ENCODE results near the gene FKBP2.
A peak's percentile ranks its signal among the peaks of the same experiment; 100 is the strongest.

FKBP2 gene

DNA sequence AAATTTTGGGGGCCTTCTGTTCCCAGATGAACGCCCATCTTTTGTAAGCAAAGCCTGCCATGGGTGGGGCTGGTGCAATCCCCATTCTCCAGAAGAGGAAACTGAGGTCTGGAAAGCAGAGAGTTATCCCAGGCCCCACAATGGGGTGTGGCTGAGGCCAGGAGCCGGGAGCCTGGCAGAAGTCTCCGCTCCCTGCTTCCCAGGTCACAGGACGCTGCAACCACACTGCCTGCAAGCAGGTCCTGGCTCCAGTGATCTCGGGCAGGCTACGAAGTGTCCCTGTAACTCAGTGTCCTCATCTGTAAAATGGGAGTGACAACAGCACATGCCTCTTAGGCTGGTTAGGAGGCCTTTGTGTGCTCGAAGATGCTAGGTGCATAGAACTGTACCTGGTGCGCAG, 12.1 kb downstream of the FKBP2 start:
- H3K27ac ChIP-seq (ENCODE audit: low read length), result peak overlapping the region; percentile 51

DNA sequence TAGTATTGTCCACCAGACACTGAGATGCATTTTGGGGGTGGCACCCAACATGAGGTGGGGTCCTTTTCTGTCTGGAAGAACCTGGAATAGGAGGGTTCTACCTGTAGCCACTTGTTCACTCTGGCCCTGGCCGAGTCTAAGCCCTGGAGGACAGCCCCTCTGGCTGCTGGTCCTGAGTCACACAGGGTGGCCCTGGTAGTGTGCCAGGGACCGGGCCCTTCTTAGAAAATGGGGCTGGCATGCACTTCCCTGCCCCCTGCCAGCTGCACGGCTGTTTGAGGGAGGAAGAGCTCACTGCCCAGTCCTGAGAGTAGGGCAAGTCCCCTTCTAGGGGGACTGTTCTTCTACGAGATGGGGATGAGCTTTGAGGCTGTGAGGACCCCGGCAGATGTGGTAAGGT, 12.6 kb downstream of the FKBP2 start:
- no peak overlapping the region for H3K27ac ChIP-seq (ENCODE audit: low read length)
- peak overlapping the region in 1 of 2 donors; percentile 79 for H3K4me3 ChIP-seq (ENCODE audit: low read depth in 1 of 2, low read length in 2 of 2)
- H3K4me1 ChIP-seq (ENCODE audit: control insufficient read depth in 1 of 2, insufficient read depth in 2 of 2, low read length in 2 of 2), result peaks cover 3 to 28% of the 10 kb centered on the region in 2 donors
- no peaks in the 10 kb centered on the region for H3K9me3 ChIP-seq (ENCODE audit: control insufficient read depth in 1 of 2, low read length in 2 of 2)
- H3K36me3 ChIP-seq (ENCODE audit: control insufficient read depth in 1 of 2, insufficient read depth in 2 of 2, low read length in 2 of 2), result peaks cover 13 to 25% of the 10 kb centered on the region in 2 donors
- no peaks in the 10 kb centered on the region for H3K27me3 ChIP-seq (ENCODE audit: low read depth, low read length)

More for the DNA sequence above, 12.1 kb downstream of the FKBP2 start:
- H3K9me3 ChIP-seq (ENCODE audit: control insufficient read depth in 1 of 2, low read length in 2 of 2), result no peaks in the 10 kb centered on the region
- H3K36me3 ChIP-seq (ENCODE audit: control insufficient read depth in 1 of 2, insufficient read depth in 2 of 2, low read length in 2 of 2), result peaks cover 12 to 21% of the 10 kb centered on the region in 2 donors
- peak overlapping the region; percentile 67 to 79 for H3K4me3 ChIP-seq (ENCODE audit: low read depth in 1 of 2, low read length in 2 of 2)
- no peaks in the 10 kb centered on the region for H3K27me3 ChIP-seq (ENCODE audit: low read depth, low read length)
- H3K4me1 ChIP-seq (ENCODE audit: control insufficient read depth in 1 of 2, insufficient read depth in 2 of 2, low read length in 2 of 2), result peaks cover 3 to 28% of the 10 kb centered on the region in 2 donors

DNA sequence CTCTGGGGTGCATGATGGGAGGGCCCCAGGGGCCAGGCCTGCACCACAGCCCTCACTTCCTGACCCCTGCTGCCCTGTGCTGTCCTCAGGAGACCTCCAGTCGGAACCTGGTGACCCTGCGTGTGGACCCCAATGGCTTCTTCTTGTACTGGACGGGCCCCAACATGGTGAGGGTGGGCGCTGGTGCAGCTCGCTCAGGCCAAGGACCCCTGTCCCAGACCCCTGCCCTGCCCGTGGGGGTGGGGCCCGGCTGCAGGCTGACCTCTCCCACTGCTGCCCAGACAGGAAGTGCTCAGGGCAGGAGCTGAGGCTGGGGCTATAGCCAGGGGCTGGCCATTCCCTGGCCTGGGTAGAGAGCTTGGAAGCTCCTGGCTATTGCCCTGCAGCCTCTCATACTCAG, 13.4 kb downstream of the FKBP2 start:
- H3K36me3 ChIP-seq (ENCODE audit: control insufficient read depth in 1 of 2, insufficient read depth in 2 of 2, low read length in 2 of 2), result peaks cover 19 to 34% of the 10 kb centered on the region in 2 donors
- H3K4me1 ChIP-seq (ENCODE audit: control insufficient read depth in 1 of 2, insufficient read depth in 2 of 2, low read length in 2 of 2), result peaks cover 3 to 28% of the 10 kb centered on the region in 2 donors

DNA sequence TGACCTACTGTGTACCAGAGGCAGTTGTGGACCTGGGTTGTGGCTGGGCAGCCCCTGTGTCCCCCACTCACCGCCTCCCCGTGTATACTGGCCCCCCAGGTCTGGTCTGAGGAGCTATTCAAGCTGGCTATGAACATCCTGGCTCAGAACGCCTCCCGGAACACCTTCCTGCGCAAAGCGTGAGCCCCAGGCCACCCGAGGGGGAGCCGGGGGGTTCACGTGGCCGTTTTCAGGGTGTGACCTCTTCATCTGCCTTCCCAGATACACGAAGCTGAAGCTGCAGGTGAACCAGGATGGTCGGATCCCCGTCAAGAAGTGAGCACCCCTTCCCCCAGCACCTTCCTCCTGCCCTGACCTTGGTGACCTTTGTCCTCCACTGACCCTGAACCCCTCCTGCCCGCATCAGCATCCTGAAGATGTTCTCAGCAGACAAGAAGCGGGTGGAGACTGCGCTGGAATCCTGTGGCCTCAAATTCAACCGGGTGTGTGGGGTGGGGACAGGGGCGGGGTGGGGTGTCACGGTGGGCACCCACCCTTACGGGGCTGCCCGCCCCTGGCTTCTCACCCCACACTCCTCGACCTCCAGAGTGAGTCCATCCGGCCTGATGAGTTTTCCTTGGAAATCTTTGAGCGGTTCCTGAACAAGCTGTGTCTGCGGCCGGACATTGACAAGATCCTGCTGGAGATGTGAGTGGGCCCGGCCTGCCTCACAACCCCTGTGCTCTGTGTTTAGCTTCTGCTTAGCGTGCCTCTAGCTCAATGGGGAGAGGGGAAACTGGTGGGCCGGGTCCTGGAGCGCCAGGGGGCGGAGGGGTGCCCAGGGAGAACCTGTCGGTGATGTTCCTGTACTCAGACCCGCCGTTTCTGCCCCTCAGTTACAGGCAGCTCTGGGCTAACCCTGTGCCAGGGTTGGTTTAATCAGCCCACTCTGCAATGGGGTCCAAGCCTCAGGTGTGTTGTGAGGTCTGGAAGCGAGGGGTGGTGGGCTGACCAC, 14.5 kb downstream of the FKBP2 start:
- H3K36me3 ChIP-seq (ENCODE audit: control insufficient read depth in 1 of 2, insufficient read depth in 2 of 2, low read length in 2 of 2), result peaks cover 24 to 43% of the 10 kb centered on the region in 2 donors
- no peaks in the 10 kb centered on the region for H3K9me3 ChIP-seq (ENCODE audit: control insufficient read depth in 1 of 2, low read length in 2 of 2)
- no peak overlapping the region for H3K27ac ChIP-seq (ENCODE audit: low read length)
- no peaks in the 10 kb centered on the region for H3K27me3 ChIP-seq (ENCODE audit: low read depth, low read length)
- peaks cover 3 to 27% of the 10 kb centered on the region in 2 donors for H3K4me1 ChIP-seq (ENCODE audit: control insufficient read depth in 1 of 2, insufficient read depth in 2 of 2, low read length in 2 of 2)
- H3K4me3 ChIP-seq (ENCODE audit: low read depth in 1 of 2, low read length in 2 of 2), result no peak overlapping the region

More for the DNA sequence above, 13.4 kb downstream of the FKBP2 start:
- no peaks in the 10 kb centered on the region for H3K9me3 ChIP-seq (ENCODE audit: control insufficient read depth in 1 of 2, low read length in 2 of 2)
- no peak overlapping the region for H3K4me3 ChIP-seq (ENCODE audit: low read depth in 1 of 2, low read length in 2 of 2)
- no peak overlapping the region for H3K27ac ChIP-seq (ENCODE audit: low read length)
- no peaks in the 10 kb centered on the region for H3K27me3 ChIP-seq (ENCODE audit: low read depth, low read length)

DNA sequence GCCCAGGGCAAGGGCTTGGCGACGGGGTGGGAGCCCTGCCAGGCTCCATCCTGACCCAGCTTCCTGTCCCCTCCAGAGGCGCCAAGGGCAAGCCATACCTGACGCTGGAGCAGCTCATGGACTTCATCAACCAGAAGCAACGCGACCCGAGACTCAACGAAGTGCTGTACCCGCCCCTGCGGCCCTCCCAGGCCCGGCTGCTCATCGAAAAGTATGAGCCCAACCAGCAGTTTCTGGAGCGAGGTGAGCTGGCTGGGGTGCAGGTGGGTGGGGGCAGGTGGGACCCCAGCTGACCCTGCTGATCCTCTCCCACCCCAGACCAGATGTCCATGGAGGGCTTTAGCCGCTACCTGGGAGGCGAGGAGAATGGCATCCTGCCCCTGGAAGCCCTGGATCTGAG, 15.4 kb downstream of the FKBP2 start:
- Histone ChIP-seq H3K27me3 (ENCODE audit: low read depth, low read length) (no peaks in the 10 kb centered on the region), H3K4me1 (ENCODE audit: control insufficient read depth in 1 of 2, insufficient read depth in 2 of 2, low read length in 2 of 2) (peaks cover 0 to 22% of the 10 kb centered on the region in 2 donors), H3K36me3 (ENCODE audit: control insufficient read depth in 1 of 2, insufficient read depth in 2 of 2, low read length in 2 of 2) (peaks cover 24 to 47% of the 10 kb centered on the region in 2 donors), H3K27ac (ENCODE audit: low read length) (no peak overlapping the region), H3K9me3 (ENCODE audit: control insufficient read depth in 1 of 2, low read length in 2 of 2) (no peaks in the 10 kb centered on the region), H3K4me3 (ENCODE audit: low read depth in 1 of 2, low read length in 2 of 2) (no peak overlapping the region)

DNA sequence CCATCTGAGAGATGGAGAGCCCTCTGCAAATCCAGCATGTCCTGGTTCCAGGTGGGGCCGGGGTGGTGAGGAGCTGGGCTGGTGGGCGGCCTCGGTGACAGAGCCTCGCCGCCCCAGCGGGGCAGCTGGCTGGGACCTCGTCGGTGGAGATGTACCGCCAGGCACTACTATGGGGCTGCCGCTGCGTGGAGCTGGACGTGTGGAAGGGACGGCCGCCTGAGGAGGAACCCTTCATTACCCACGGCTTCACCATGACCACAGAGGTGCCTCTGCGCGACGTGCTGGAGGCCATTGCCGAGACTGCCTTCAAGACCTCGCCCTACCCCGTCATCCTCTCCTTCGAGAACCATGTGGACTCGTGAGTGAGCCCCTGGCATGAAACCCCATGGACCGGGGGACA, 17.5 kb downstream of the FKBP2 start:
- H3K9me3 ChIP-seq (ENCODE audit: control insufficient read depth in 1 of 2, low read length in 2 of 2), result no peaks in the 10 kb centered on the region
- peaks cover 29 to 68% of the 10 kb centered on the region in 2 donors for H3K36me3 ChIP-seq (ENCODE audit: control insufficient read depth in 1 of 2, insufficient read depth in 2 of 2, low read length in 2 of 2)
- H3K4me3 ChIP-seq (ENCODE audit: low read depth in 1 of 2, low read length in 2 of 2), result no peak overlapping the region
- no peak overlapping the region for H3K27ac ChIP-seq (ENCODE audit: low read length)
- H3K4me1 ChIP-seq (ENCODE audit: control insufficient read depth in 1 of 2, insufficient read depth in 2 of 2, low read length in 2 of 2), result peaks cover 0 to 6% of the 10 kb centered on the region in 2 donors
- no peaks in the 10 kb centered on the region for H3K27me3 ChIP-seq (ENCODE audit: low read depth, low read length)

DNA sequence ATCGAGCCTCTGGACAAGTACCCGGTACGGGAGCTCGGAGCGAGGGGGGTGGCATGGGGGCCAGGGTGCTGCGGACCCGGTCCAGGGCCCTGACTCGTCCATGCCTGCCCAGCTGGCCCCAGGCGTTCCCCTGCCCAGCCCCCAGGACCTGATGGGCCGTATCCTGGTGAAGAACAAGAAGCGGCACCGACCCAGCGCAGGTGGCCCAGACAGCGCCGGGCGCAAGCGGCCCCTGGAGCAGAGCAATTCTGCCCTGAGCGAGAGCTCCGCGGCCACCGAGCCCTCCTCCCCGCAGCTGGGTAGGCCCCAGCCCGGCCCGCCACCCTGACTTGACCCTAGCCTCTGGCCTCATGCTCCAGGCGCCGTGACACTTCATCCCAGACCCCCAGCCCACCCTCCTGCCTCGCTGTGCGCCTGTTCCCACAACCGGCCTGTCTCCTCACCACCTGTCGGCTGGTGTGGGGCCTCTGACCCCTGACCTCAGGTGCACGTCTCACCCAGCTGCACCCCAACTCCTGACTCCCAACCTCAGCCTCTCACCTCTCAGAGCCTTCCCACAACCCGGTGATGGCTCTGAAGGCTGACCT, 18.1 kb downstream of the FKBP2 start:
- H3K9me3 ChIP-seq (ENCODE audit: control insufficient read depth in 1 of 2, low read length in 2 of 2), result no peaks in the 10 kb centered on the region
- no peaks in the 10 kb centered on the region for H3K4me1 ChIP-seq (ENCODE audit: control insufficient read depth in 1 of 2, insufficient read depth in 2 of 2, low read length in 2 of 2)
- H3K27ac ChIP-seq (ENCODE audit: low read length), result no peak overlapping the region
- no peak overlapping the region for H3K4me3 ChIP-seq (ENCODE audit: low read depth in 1 of 2, low read length in 2 of 2)
- peaks cover 36 to 72% of the 10 kb centered on the region in 2 donors for H3K36me3 ChIP-seq (ENCODE audit: control insufficient read depth in 1 of 2, insufficient read depth in 2 of 2, low read length in 2 of 2)
- no peaks in the 10 kb centered on the region for H3K27me3 ChIP-seq (ENCODE audit: low read depth, low read length)

DNA sequence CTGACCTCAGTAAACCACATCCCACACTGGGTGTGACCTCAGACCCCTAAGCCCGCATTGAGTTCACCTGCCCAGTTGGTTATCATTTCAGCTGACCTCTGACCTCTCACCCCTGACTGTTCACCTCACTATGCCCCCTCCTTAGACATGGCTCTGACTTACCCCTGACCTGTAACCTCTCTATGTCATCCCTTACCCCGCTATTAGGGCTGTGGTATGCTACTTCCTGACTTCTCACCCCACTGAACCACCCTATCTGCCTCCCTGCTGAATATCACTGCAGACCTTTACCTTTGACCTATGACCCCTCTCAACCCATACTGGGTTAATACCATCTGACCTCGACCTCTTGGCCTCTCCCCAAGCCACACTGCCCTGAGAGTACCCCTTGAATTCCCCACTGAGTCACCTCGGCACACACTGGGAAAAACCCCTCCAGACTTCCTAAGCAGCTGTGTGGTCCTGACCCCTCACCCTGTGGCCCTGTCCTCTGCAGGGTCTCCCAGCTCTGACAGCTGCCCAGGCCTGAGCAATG, 18.7 kb downstream of the FKBP2 start:
- Histone ChIP-seq H3K9me3 (ENCODE audit: control insufficient read depth in 1 of 2, low read length in 2 of 2) (no peaks in the 10 kb centered on the region), H3K4me1 (ENCODE audit: control insufficient read depth in 1 of 2, insufficient read depth in 2 of 2, low read length in 2 of 2) (no peaks in the 10 kb centered on the region), H3K4me3 (ENCODE audit: low read depth in 1 of 2, low read length in 2 of 2) (no peak overlapping the region), H3K36me3 (ENCODE audit: control insufficient read depth in 1 of 2, insufficient read depth in 2 of 2, low read length in 2 of 2) (peaks cover 36 to 69% of the 10 kb centered on the region in 2 donors), H3K27ac (ENCODE audit: low read length) (no peak overlapping the region), H3K27me3 (ENCODE audit: low read depth, low read length) (no peaks in the 10 kb centered on the region)

DNA sequence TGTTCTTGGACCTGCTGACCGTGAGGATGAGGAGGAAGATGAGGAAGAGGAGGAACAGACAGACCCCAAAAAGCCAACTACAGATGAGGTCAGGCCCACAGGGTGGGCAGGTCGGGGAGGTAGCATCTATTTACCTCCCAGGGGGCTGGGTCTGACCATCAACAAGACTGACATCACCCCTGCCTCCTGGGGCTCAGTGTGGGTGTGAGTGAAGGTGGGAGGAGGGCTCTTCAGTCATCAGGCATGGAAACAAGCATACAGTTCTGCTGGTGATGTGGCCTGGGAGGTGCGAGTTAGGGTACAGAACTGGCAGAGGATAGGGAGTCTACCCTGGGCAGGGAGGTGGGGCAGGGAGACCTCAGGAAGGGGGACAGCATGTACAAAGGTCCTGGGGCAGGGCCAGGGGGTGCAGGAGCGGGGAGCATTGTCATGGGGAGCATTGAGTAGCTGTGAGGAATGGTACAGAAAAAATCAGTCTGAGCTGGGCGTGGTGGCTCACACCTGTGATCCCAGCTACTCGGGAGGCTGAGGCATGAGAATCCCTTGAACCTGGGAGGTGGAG, 19.3 kb downstream of the FKBP2 start:
- no peaks in the 10 kb centered on the region for H3K27me3 ChIP-seq (ENCODE audit: low read depth, low read length)
- H3K4me1 ChIP-seq (ENCODE audit: control insufficient read depth in 1 of 2, insufficient read depth in 2 of 2, low read length in 2 of 2), result no peaks in the 10 kb centered on the region
- H3K36me3 ChIP-seq (ENCODE audit: control insufficient read depth in 1 of 2, insufficient read depth in 2 of 2, low read length in 2 of 2), result peaks cover 31 to 66% of the 10 kb centered on the region in 2 donors
- H3K27ac ChIP-seq (ENCODE audit: low read length), result no peak overlapping the region
- no peaks in the 10 kb centered on the region for H3K9me3 ChIP-seq (ENCODE audit: control insufficient read depth in 1 of 2, low read length in 2 of 2)
- no peak overlapping the region for H3K4me3 ChIP-seq (ENCODE audit: low read depth in 1 of 2, low read length in 2 of 2)

DNA sequence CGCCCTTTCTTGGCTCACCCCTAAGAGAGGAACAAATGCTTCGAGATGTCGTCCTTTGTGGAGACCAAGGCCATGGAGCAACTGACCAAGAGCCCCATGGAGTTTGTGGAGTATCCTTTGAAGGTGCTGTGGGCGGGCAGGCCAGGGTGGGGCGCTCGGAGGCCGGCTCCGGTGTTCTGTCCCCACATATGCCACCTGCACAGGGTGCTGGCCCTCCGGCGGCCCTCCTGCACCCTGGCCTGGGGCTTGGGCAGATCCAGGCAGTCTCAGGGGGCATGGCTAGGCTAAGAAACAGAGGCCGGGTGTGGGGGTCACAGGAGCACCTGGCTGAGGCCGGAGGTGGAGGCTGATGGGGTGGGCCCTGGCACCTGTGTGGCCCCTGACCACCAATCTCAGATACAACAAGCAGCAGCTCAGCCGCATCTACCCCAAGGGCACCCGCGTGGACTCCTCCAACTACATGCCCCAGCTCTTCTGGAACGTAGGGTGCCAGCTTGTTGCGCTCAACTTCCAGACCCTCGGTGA, 20.7 kb downstream of the FKBP2 start:
- H3K4me1 ChIP-seq (ENCODE audit: control insufficient read depth in 1 of 2, insufficient read depth in 2 of 2, low read length in 2 of 2), result no peaks in the 10 kb centered on the region
- no peak overlapping the region for H3K4me3 ChIP-seq (ENCODE audit: low read depth in 1 of 2, low read length in 2 of 2)
- no peak overlapping the region for H3K27ac ChIP-seq (ENCODE audit: low read length)
- no peaks in the 10 kb centered on the region for H3K9me3 ChIP-seq (ENCODE audit: control insufficient read depth in 1 of 2, low read length in 2 of 2)
- no peaks in the 10 kb centered on the region for H3K27me3 ChIP-seq (ENCODE audit: low read depth, low read length)
- peaks cover 40 to 67% of the 10 kb centered on the region in 2 donors for H3K36me3 ChIP-seq (ENCODE audit: control insufficient read depth in 1 of 2, insufficient read depth in 2 of 2, low read length in 2 of 2)
